Measurements from ENCODE around the gene RALA.

GRCh38 chr7:39666562-39666961 is 43.2 kb downstream of the RALA start:
- TF ChIP-seq CTCF (IDR thresholded peaks at IDR 0.05): no peak
- TF ChIP-seq POLR2AphosphoS5 (IDR thresholded peaks at IDR 0.05): no peak
- TF ChIP-seq POLR2A (IDR thresholded peaks at IDR 0.05): no peak

All from transverse colon (tissue), 4 donors.